Activated CD8-positive, alpha-beta T cell treated with anti-CD3 and anti-CD28 coated beads, Interleukin-2, amount 10 ng/mL, durations not matched to agents 7 days and 5 days (primary cell): ENCODE data around the gene CYP4V2. TPM values are rescaled to one million over a fixed set of nuclear protein-coding genes. Genes with fewer than 3 reads are reported as not detected.

Experiments
- ATAC-seq: fragments of 150-1000 bp; cut with Tn5 transposase; one replicate; pipeline ENCODE4 v1.10.0; 2021; ENCODE audit warnings: moderate library complexity
- CTCF ChIA-PET: fragments of 350-600 bp; sonication (Branson Sonifier 250); formaldehyde crosslinking; loops from one replicate; lab custom pipeline; 2021; ENCODE audit warnings: antibody characterized with exemption; lab: Charles Lee
- POLR2A ChIA-PET: fragments of 350-600 bp; sonication (Branson Sonifier 250); formaldehyde crosslinking; loops from one replicate; lab custom pipeline; 2021; ENCODE audit warnings: antibody characterized with exemption; lab: Charles Lee
- DNase-seq: peaks from one replicate; pipeline ENCODE4 v3.0.0-alpha.2; 2020
- H3K27ac Mint-ChIP-seq: one replicate; pipeline ENCODE4 v1.8.0; 2021; ENCODE audit warnings: mild to moderate bottlenecking, mixed read lengths
- H3K27me3 Mint-ChIP-seq: one replicate; pipeline ENCODE4 v1.8.0; 2021; ENCODE audit warnings: low read depth, mixed read lengths
- H3K36me3 Mint-ChIP-seq: one replicate; pipeline ENCODE4 v1.8.0; 2021; ENCODE audit warnings: low read depth, mixed read lengths
- H3K4me1 Mint-ChIP-seq: one replicate; pipeline ENCODE4 v1.8.0; 2021; ENCODE audit warnings: low read depth, mixed read lengths
- H3K4me3 Mint-ChIP-seq: one replicate; pipeline ENCODE4 v1.8.0; 2021; ENCODE audit warnings: mild to moderate bottlenecking, mixed read lengths
- H3K9me3 Mint-ChIP-seq: one replicate; pipeline ENCODE4 v1.8.0; 2022; ENCODE audit warnings: mixed read lengths; ENCODE audit not compliant: insufficient read depth
- total RNA-seq, 2 experiments: library from RNA; stranded (reverse); gene quantifications; one replicate each; pipeline ENCODE4 v1.2.3, GENCODE V29; 2021

CYP4V2 gene
- total RNA-seq, 2 experiments from 2014 or later, result 16.1 to 18.1 TPM

GRCh38 chr4:186260117-186260503 is 68.7 kb downstream of the CYP4V2 start:
- peaks cover 2% of the 10 kb centered on the region for H3K27me3 Mint-ChIP-seq
- no peaks in the 10 kb centered on the region for H3K9me3 Mint-ChIP-seq
- no peak for DNase-seq
- no peak overlapping the region for H3K27ac Mint-ChIP-seq
- H3K36me3 Mint-ChIP-seq, result no peaks in the 10 kb centered on the region
- no peak overlapping the region for H3K4me3 Mint-ChIP-seq
- POLR2A ChIA-PET, result no interaction called here
- CTCF ChIA-PET, result no interaction called here
- no peak for ATAC-seq
- no peaks in the 10 kb centered on the region for H3K4me1 Mint-ChIP-seq

Other genes with a start within 250 kb of the CYP4V2 start
- under 1 TPM; 0.53 to 0.70 TPM for gene TLR3, start 122.4 kb upstream of the CYP4V2 start, total RNA-seq
- under 1 TPM; 0.29 to 0.66 TPM for gene FAM149A, start 86.9 kb upstream of the CYP4V2 start, total RNA-seq
- under 1 TPM; 0.26 to 0.81 TPM for gene KLKB1, start 35.9 kb downstream of the CYP4V2 start, total RNA-seq
- gene F11, start 74.6 kb downstream of the CYP4V2 start, total RNA-seq, result not detected